ENCODE data around the gene ZDHHC14. TPM values are rescaled to one million over a fixed set of nuclear protein-coding genes. Genes with fewer than 3 reads are reported as not detected.

The ZDHHC14 gene
- total and polyA plus RNA-seq, 2 of the 8 experiments (the other 6 are each of a cell fraction or from before 2014, with no cell fraction given): 2.9 to 5.3 TPM

GRCh38 chr6:157628463-157628862 is 247.5 kb downstream of the ZDHHC14 start:
- H4K5ac ChIP-seq (ENCODE audit: insufficient read length, low read depth, low read length): no peak overlapping the region
- H3K27ac ChIP-seq (ENCODE audit: low read depth, low read length): no peak overlapping the region
- H4K91ac ChIP-seq (replicated peaks; ENCODE audit: insufficient read length, low read length): no peak overlapping the region
- H3K9me3 ChIP-seq (ENCODE audit: insufficient read depth in 2 of 2, low read depth in 1 of 2, low read length in 1 of 2): no peaks in the 10 kb centered on the region
- H4K8ac ChIP-seq (ENCODE audit: extremely low read depth, insufficient read depth, low read length): no peak overlapping the region
- no peak for DNase-seq (ENCODE audit: low read depth in 1 of 2, low spot score in 2 of 2)
- no peak overlapping the region for H2BK5ac ChIP-seq (ENCODE audit: low read depth, low read length)
- H3K27me3 ChIP-seq (replicated peaks in 1 of 4; ENCODE audit: control insufficient read depth in 3 of 4, extremely low read depth in 1 of 4, insufficient read depth in 3 of 4, low read length in 3 of 4): no peaks in the 10 kb centered on the region
- ChIA-PET POLR2A (ENCODE audit: partially characterized antibody) (no interaction called here), CTCF (ENCODE audit: partially characterized antibody) (no interaction called here)
- H3K14ac ChIP-seq (ENCODE audit: insufficient read length): no peak overlapping the region
- H2BK15ac ChIP-seq (ENCODE audit: low read length): 0 out of 2 replicates have a peak overlapping the region, but pooled peaks have one; percentile 38
- no peaks in the 10 kb centered on the region; the same call in 1 of the 2 replicates for H3K79me1 ChIP-seq (ENCODE audit: low read depth, low read length)
- H4K20me1 ChIP-seq (replicated peaks in 1 of 2; ENCODE audit: control insufficient read depth in 1 of 2, insufficient read depth in 2 of 2, low read length in 2 of 2): peaks cover 0 to 6% of the 10 kb centered on the region in 2 experiments
- WGBS, 2 experiments (ENCODE audit: extremely low coverage in 1 of 2, insufficient coverage in 1 of 2, insufficient read length in 1 of 2, insufficient replicate concordance in 2 of 2, low coverage in 1 of 2, low lambda C conversion rate in 2 of 2, missing lambda C conversion rate in 1 of 2): 70% methylated on average over 10 of the region's 11 CpGs; no CpG with 5 or more reads in 1 of the 2 experiments
- H2AFZ ChIP-seq (ENCODE audit: low read length): no peak overlapping the region
- H3K4me3 ChIP-seq (ENCODE audit: extremely low read depth in 1 of 4, insufficient read depth in 2 of 4, low read depth in 3 of 4, low read length in 4 of 4): no peak overlapping the region
- H3K36me3 ChIP-seq (ENCODE audit: control insufficient read depth in 2 of 4, insufficient read depth in 4 of 4, low read length in 3 of 4): no peaks in the 10 kb centered on the region; a peak in 1 of 8 replicates
- no peak overlapping the region for H2BK20ac ChIP-seq (ENCODE audit: low read length)
- no peak overlapping the region for H2BK12ac ChIP-seq (ENCODE audit: low read depth, low read length)
- H3K4me2 ChIP-seq (ENCODE audit: insufficient read depth in 1 of 2, low read depth in 2 of 2, low read length in 2 of 2): no peak overlapping the region; a peak in 1 of 4 replicates
- no peak overlapping the region for H3K18ac ChIP-seq (ENCODE audit: extremely low read depth, low read length)
- H3K9ac ChIP-seq (replicated peaks in 1 of 4; ENCODE audit: extremely low read depth in 1 of 4, low read depth in 3 of 4, low read length in 3 of 4): no peak overlapping the region
- H3K79me2 ChIP-seq (ENCODE audit: control insufficient read depth in 1 of 2, insufficient read depth in 2 of 2, low read length in 2 of 2): no peaks in the 10 kb centered on the region
- FAIRE-seq: no peak
- H3K23me2 ChIP-seq (ENCODE audit: low read depth, low read length): peaks cover 9% of the 10 kb centered on the region; the same call in 1 of the 2 replicates
- TF ChIP-seq USF2 (IDR thresholded peaks at IDR 0.05; ENCODE audit: low read length) (no peak), ATF3 (IDR thresholded peaks at IDR 0.05; ENCODE audit: insufficient read depth, low read depth, low read length) (no peak)
- H3K4ac ChIP-seq (replicated peaks; ENCODE audit: insufficient read length, low read depth, low read length): no peak overlapping the region
- H3K4me1 ChIP-seq (replicated peaks in 1 of 4; ENCODE audit: control insufficient read depth in 3 of 4, insufficient read depth in 4 of 4, low read length in 3 of 4): peaks cover 0 to 6% (median 0%) of the 10 kb centered on the region in 4 experiments; a peak in 1 of 7 replicates
- H3K23ac ChIP-seq (ENCODE audit: insufficient read length): no peak overlapping the region
- H3K56ac ChIP-seq (replicated peaks; ENCODE audit: insufficient read length, low read depth, low read length): no peak overlapping the region
- H2BK120ac ChIP-seq (replicated peaks; ENCODE audit: low read depth, low read length): no peak overlapping the region
- no peak overlapping the region for H2AK5ac ChIP-seq (ENCODE audit: low read depth, low read length)
